IMR-90 (cell line): ENCODE data around the gene CDNF.

ENCODE experiments used
- CTCF ChIP-seq: conservative IDR thresholded peaks from 2 replicates; pipeline ENCODE4 v1.5.1; 2012; ENCODE audit warnings: mild to moderate bottlenecking, low read depth, low read length, improper control_type of control experiment
- RAD21 ChIP-seq: IDR thresholded peaks from 2 replicates; pipeline ENCODE4 v1.6.1; 2012; ENCODE audit warnings: low read length, improper control_type of control experiment
- TF ChIP-seq, protein P1 (sequence below): fragments of 150-350 bp; IDR thresholded peaks from 2 replicates; pipeline ENCODE4 v1.6.1; 2016; ENCODE audit warnings: low read depth, mild to moderate bottlenecking, low read length, moderate library complexity, borderline replicate concordance

GRCh38 chr10:14852236-14852635 is 14.4 kb upstream of the CDNF start:
- TF ChIP-seq, protein P1, sequence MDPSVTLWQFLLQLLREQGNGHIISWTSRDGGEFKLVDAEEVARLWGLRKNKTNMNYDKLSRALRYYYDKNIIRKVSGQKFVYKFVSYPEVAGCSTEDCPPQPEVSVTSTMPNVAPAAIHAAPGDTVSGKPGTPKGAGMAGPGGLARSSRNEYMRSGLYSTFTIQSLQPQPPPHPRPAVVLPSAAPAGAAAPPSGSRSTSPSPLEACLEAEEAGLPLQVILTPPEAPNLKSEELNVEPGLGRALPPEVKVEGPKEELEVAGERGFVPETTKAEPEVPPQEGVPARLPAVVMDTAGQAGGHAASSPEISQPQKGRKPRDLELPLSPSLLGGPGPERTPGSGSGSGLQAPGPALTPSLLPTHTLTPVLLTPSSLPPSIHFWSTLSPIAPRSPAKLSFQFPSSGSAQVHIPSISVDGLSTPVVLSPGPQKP, result no peak
- TF ChIP-seq CTCF (no peak), RAD21 (no peak)
